GM15510 (cell line): Measurements from ENCODE around the gene MIX23.

Experiments used
- POLR2A ChIP-seq: IDR thresholded peaks from 3 replicates; pipeline ENCODE4 v1.6.1; 2011; ENCODE audit warnings: borderline replicate concordance; ENCODE audit not compliant: insufficient read length; ENCODE audit errors: extremely low read depth

The MIX23 gene

DNA sequence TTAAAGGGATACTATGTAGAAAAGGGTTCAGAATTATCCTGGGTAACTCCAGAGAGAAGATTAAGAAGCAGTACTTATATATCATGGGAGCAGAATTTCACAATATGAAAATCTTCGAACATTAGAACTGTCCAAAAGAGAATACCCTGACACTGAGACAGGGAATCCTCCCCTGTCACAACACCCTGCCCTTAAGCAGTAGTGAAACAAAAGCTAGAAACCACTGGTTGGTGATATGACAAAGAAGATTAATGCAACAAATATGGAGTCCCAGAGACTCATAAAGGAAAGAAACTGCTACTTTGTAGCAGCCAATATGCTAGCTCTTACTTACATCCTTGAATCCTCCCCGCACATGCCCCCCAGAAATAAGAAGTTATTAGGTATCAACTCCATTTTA, 18.5 kb downstream of the MIX23 start:
- no peak for TF ChIP-seq POLR2A

GRCh38 chr3:122362026-122362425, 21.0 kb downstream of the MIX23 start:
- TF ChIP-seq POLR2A: no peak

DNA sequence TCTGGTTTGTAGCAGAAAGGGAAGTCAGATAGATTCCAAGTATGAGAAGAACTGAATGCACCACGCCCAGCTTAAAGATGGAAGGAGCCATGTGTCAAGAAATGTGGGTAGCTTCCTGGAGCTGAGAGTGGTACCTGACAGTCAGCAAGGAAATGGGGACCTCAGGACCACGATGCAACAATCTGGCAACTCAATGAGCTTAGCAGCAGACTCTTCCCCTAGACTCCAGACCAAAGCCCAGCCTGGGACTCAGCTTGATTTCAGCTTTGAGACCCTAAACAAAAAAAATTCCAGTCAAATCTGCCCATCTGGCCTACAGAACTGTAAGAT, 24.4 kb downstream of the MIX23 start:
- TF ChIP-seq POLR2A: no peak

GRCh38 chr3:122357828-122358702, 25.0 kb downstream of the MIX23 start:
- TF ChIP-seq POLR2A: no peak

GRCh38 chr3:122356402-122356801, 26.6 kb downstream of the MIX23 start:
- TF ChIP-seq POLR2A: no peak

GRCh38 chr3:122355612-122356011, 27.4 kb downstream of the MIX23 start:
- no peak for TF ChIP-seq POLR2A

DNA sequence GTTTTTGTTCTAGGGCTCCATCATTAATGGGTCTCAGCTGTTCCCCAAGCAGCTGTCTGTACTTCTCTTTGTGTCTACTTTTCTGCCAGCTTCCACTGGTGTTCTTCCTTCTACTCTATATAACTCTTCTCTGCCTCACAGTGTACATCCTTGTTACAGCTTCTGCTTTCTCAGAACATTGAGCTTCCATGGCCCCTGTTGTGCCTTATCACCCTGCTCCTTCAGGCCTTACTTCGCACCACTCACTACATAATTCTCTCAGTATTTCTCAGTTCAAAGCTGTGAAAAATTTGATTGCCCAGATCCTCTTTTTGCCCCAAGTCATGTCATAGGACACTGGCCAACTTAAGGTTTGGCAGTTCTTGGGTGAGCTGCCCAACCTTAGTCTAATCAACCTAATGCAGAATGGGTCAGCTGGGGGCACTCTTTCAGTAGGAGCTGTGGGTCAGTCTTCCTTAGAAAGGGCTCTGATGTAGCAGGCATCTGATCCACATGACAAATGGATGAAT, 29.1 kb downstream of the MIX23 start:
- TF ChIP-seq POLR2A: no peak

DNA sequence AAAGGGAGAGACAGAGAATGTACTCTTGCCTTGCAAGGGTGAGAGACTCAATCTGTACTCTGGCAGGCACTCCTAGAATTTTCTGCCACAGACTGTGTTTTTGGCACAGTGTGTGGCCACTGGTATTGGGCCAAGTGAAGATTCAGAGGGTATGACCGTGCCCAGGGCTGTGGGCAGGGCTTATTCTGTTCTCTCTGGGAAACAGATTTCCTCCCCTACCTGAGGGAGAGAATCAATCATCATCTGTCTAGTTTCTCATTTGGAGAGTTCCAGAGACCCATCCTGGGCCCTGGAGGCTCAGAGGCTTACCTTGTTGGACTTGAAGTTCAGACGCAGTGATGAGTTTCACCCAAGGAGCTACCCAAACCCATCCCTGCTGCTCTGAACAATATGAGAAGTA, 29.8 kb downstream of the MIX23 start:
- TF ChIP-seq POLR2A: no peak

DNA sequence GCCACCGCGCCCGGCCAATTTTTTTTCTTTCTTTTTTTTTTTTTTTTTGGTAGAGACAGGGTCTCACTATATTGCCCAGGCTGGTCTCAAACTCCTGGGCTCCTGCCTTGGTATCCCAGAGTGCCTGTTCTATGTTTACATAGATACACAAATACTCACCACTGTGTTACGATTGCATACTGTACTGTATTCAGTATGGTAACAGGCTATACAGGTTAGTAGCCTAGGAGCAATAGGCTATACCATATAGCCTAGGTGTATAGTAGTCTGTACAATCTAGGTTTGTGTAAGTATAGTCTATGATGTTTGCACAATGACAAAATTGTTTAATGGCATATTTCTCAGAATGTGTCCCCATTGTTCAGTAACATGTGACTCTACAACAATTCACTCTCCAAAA, 31.4 kb downstream of the MIX23 start:
- TF ChIP-seq POLR2A: no peak

- no peak for TF ChIP-seq POLR2A
These were observed 32.1 kb downstream of the MIX23 start for GRCh38 chr3:122350814-122351418.

DNA sequence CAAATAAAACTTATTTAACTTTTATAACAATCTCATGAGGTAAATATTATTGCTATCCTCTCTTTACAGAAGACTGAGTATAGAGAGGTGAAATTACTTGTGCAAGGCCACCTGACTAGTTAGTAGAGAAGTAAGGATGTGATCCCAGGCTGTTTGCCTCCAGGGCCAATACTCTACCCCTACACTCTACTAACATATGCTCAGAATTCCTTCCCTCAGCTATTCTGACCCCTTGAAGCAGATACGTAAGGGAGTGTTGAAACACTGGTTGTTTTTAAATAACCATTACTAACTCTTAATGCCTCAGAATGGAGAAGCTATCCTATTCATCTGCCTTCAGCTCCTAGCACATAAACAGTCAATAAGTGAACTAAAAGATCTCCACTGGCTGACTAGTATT, 33.9 kb downstream of the MIX23 start:
- no peak for TF ChIP-seq POLR2A

DNA sequence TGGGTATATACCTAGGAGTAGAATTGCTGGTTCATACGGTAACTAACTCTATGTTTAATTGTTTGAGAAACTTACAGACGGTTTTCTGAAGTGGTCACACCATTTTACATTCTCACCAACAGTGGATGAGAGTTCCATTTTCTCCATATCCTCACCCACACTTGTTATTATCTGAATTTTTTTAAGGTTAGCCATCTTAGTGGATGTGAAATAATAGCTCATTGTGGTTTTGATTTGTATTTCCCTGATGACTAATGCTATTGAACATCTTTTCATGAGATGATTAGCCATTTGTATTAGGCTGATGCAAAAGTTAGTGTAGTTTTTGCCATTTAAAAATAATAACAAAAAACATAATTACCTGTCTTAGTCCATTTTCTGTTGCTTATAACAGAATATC, 39.4 kb downstream of the MIX23 start:
- TF ChIP-seq POLR2A: no peak

DNA sequence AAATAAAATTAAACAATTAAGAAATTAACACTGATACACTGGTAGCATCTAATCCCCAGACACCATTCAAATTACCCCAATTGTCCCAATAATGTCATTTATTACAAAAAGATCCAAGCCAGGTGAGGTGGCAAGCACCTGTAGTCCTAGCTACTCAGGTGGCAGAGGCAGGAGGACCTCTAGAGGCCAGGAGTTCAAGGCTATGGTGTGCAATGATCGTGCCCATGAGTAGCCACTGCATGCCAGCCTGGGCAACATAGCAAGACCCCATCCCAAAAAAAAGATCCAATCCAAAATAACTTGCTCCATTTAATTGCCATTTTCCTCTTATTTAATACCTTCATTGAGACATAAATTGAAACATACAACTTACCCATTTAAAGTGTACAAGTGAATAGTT, 40.2 kb downstream of the MIX23 start:
- TF ChIP-seq POLR2A: no peak

GRCh38 chr3:122332551-122332950, 50.5 kb downstream of the MIX23 start:
- no peak for TF ChIP-seq POLR2A

DNA sequence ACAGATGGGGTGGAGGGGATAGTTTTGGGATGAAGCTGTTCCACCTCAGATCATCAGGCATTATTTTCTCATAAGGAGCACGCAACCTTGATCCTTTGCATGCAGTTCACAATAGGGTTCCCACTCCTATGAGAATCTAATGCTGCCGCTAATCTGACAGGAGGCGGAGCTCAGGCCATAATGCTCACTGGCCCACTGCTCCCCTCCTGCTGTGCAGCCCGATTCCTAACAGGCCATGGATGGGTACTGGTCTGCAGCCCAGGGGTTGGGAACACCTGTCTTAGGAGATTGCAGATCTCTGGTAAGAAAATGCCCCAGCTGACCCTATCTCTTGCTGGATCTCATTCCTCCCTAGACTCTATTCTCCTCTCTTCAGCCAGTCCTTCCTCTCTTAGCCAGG, 51.1 kb downstream of the MIX23 start:
- TF ChIP-seq POLR2A: no peak

GRCh38 chr3:122325769-122326168, 57.3 kb downstream of the MIX23 start:
- no peak for TF ChIP-seq POLR2A
